Stimulated activated CD8-positive, alpha-beta memory T cell treated with anti-CD3 and anti-CD28 coated beads, Interleukin-2, amount 100 ng/mL, for 48 hours (primary cell): ENCODE data around the gene SMC1A.
"Not testable (repeated sequence)": the region's sequence is repeated elsewhere in the genome, so short reads cannot be mapped to it uniquely, and the experiment has no call there.

Experiments
- DNase-seq, 2 donors: peaks; one replicate each; pipeline ENCODE4 v3.0.0-alpha.2; 2020; ENCODE audit warnings: low read depth in 2 of 2

The SMC1A gene

DNA sequence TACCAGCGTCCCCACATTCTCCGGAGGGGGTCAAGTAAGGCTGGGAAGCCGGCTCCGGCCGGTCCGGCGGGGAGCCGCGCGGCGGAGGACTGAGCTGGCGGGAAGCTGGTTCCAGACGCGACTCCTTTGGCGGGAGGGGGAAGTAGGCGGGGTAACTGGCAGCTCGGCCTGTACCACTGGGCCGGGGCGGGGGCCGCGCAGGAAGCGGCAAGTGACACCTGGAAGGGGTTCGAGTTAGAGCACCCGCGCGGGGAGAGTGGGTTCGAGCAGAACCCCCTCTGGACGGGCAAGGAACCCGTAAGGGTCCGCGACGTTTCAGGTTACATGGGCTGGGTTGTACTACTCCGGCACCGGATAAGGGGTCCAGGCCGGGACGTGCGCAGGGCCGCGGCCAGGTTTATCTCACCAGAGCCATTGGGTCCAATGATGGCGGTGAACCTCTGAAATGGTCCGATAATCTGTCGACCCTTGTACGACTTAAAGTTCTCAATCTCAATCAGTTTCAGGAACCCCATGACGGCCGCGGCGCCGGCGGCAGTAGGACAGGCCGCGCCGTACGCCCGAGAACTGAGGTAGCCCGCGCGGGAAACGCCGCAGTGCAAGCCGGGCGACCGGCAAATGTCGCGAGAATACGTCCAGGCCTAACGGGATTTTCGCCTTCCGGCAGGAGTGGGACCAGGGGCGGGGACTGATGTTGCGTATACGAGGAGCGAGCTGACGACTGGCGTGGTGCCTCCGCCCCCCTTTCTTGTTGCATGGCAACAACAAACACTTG, at the start of gene SMC1A:
Gene SMC1A, minus strand, starts transcription at position 569 of the 775 bp plus-strand sequence. Its CDS starts 54 bp downstream, at position 515.
- DNase-seq: peak; percentile 90 to 96

GRCh38 chrX:53471346-53471745, 48.9 kb upstream of the SMC1A start:
- DNase-seq: no peak

DNA sequence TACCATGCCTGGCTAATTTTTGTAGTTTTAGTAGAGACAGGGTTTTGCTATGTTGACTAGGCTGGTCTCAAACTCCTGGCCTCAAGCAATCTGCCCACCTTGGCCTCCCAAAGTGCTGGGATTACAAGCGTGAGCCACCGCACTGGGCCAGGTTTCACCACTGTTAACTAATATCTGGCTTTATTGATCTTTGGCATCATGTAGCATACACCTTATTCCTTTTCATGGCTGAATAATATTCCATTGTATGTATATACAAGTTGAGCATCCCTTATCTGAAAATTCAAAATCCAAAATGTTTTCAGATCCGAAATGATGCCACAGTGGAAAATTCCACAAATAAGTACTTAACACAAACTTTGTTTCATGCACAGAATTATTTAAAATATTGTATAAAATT, 46.2 kb upstream of the SMC1A start:
- DNase-seq: not testable (repeated sequence)

DNA sequence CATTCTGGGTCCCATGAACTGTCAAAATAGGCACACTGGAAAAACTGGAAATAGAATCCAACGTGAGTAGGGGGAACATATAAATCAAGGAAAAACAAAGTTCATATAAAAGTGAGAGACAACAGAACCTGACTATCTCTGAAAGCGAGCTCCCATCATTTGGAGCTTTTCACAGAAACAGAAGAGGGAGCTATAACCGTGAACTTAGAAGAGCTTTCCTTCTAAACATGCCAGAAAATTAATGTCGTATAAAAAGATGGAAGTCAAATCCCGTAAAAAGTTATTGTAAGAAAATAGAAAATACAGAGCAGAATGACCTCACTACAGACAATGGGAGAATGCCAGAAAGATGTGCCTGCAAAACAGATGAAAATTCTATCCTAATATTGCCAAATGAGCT, 35.6 kb upstream of the SMC1A start:
- no peak for DNase-seq

DNA sequence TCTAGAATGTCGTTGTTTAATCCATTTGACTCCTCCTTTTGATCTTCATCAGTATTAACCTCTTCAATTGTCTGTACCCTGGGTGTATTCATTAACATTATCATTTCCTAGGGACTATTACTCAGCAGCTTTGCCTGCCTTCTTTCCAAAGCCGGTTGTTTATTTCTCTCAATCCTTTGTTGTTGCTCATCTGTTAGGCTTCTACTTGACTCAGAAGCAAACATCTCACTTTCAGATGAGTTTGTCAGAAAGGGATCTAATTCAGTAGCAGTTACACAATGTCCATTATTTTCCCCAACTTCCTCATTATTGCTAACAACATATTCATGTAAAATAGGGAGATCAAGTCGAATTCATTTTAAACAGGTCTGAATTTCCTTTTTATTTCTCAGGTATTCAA, 33.8 kb upstream of the SMC1A start:
- no peak for DNase-seq

DNA sequence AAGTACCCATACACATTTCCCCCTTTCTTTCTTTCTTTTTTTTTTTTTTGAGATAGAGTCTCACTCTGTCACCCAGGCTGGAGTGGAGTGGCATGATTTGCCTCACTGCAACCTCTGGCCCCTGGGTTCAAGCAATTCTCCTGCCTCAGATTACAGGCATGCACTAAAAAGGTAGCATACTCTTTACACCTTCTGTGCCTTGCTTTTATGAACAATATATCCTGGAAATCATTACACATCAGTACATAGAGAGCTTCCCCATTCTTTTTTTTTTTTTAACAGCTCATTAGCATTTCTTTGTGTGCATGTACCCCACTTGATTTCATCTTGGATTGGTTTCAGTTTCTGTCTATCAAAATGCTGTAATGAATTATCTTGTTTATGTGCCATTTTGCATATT, 30.4 kb upstream of the SMC1A start:
- DNase-seq: no peak

GRCh38 chrX:53449632-53450031, 27.2 kb upstream of the SMC1A start:
- no peak for DNase-seq

GRCh38 chrX:53447441-53447840, 25.0 kb upstream of the SMC1A start:
- DNase-seq: no peak

GRCh38 chrX:53445977-53446376, 23.5 kb upstream of the SMC1A start:
- DNase-seq: peak in 1 of 2 donors; percentile 28

GRCh38 chrX:53442322-53442631, 19.8 kb upstream of the SMC1A start:
- DNase-seq: no peak

DNA sequence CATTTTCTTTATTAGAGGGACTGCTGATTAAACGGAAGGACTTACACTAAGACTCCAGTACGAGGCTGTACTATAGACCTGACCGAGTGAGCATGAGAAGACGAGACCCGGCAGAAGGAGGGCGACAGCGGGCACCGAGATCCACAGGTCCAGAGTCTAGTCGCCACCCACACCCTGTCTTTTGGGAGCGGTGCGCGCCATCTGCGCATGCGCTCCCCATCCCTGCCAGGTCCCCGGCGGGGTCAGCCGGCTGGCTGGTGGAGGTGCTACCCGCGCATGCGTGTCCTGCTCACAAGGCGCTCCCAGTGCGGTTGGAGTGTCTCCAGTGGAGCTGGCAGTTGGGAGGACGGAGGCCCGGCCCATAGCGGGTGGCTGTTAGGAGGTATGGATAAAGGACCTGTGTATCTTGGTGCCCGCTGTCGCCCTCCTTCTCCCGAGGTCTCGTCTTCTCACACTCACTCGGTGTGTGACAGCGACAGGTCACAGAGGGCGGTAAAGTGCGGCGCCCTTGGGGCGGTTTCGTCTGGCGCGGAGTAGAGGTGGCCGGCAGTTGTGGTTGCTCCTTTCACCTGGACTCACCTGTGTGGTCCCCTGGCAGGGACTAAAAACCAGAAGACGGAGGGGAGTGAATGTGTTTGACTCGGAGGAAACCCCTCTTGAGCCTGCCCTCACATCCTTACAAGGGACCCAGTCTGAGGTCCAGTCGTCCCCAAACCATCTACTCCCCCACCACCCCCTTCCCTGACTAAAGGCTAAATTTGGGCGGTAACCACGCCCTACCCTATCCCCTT, 19.3 kb upstream of the SMC1A start:
- peak; percentile 64 to 67 for DNase-seq

- DNase-seq: peak in 1 of 2 donors; percentile 20
Observed at GRCh38 chrX:53440621-53441517, 18.4 kb upstream of the SMC1A start.

DNA sequence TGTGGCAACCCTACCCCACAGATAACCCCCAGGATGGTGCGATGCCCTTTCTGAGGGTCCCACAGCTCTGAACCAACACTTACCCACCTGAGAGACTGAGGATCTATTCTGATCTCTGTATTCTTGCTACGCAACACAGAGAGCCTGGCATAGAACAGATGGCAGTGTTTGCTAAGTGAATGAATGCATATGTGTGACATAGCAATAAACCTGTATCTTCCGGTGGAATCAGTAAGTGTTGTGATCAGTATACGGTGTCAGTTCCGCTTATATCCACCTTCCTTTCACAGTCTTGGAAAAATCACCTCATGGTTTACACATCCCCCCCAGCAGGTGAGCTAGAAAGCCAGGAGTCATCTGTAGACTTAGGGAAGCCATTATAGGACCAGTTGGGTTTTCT, 17.6 kb upstream of the SMC1A start:
- no peak for DNase-seq

DNA sequence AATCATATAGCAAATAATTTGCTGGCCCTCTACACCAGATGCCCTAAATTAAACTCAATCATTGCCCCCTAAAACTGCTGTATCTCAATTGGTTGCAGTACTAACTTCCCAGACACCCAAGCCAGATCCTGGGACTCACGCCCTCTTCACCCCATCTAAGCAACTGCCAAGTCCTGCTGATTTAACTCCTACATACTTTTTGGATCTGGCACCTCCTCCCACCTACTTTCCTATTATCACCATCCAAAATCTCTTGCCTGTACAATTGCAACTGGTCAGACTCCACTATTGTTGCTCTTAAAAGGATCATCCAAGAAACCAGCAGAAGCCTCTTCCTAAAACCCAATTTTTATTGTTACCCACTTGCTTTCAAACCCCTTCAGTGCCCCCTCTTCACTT, 16.4 kb upstream of the SMC1A start:
- DNase-seq: no peak

DNA sequence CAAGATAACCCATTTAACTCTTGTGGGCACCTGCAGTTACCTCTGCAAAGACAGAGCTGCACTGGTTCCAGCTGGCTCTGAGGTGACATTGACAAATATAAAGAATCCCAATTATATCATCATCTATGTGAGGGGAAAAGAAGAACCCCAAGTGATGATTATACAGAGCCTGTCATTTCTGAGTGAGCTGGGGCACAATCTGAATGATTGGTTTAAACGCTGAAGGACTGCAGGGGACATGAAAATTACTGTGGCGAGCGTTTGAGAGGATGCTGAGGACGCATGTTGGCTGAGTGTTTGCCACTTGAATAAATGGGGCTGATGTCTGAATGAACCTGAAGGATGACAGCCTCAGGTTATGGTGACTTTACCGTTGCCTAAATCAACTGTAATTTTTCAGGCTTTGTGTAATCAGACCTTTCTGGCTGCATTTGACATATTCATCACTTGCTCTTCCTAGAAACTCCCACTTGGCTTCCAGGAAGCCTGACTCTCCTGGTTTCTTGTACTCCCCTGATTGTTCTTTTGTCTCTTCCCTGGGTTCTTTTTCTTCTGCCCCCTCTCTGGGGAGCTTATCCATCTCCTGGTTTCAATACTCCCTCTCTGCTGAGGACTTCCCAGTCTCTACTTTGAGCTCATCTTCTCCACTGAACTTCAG, 15.8 kb upstream of the SMC1A start:
- no peak for DNase-seq

DNA sequence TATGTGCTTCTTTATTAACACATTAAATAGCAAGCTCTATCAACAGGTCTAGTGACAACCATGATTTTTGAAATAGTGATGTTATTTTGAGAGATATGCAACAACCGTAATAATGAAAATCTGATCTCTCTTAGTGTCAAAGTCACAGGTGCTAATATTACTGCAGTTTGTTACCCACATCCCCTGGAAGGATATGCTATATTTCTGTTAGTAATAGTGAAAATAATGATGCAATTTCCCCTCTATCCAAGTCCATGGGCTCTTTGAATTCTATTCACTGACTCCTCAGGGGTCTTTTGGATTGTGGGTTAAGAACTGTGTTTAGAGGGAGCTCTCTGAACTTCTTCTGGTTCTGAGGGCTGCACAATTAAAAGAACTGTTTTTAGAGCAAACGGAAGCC, 14.8 kb upstream of the SMC1A start:
- no peak for DNase-seq

- DNase-seq: peak in 1 of 2 donors; percentile 42
Observed at GRCh38 chrX:53435997-53436396, 13.5 kb upstream of the SMC1A start.

GRCh38 chrX:53433651-53434639, 11.5 kb upstream of the SMC1A start, which contains the start of gene HSD17B10:
Gene HSD17B10 (minus strand): TSS chrX:53434370. CDS start chrX:53434345, 25 bp downstream.
- peak; percentile 79 to 83 for DNase-seq

- no peak for DNase-seq
Observed at GRCh38 chrX:53430231-53430630, 7.8 kb upstream of the SMC1A start.

- no peak for DNase-seq
Observed at GRCh38 chrX:53429755-53430154, 7.3 kb upstream of the SMC1A start.
